ENCODE results near the gene DGKI.

The DGKI gene

DNA sequence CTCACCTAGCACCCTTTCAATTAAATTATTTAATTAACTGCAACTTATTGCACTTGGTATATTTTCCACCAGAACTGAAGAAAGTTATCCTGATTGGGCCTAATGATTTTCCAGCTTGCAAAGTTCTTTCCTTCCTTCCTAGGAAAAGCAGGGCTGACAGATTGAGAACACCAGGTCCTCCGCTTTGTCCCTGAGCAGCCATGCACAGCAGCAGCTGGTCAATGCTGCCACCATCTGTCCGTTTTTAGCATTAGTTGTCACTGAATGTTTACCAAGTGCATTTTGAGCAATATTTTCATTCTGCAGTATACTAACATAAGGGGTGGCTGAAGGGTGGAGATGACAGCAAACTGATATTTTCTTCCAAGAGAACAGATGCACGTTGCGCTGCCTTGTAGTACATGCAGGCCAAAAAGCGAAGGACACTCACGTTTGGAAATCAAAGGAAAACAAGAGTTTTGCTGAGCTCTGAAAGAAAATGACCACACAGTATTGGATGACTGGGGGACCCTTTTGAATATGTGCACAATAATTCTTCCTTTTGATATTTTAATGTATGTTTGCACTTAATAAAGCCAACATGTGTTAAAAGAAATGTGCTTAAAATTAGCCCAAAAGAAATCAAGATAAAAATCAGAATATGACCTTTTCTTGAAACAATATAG is 254.4 kb downstream of the DGKI start:
- no peak overlapping the region for H3K4me3 ChIP-seq (ENCODE audit: low read length)
- peak; percentile 77 for DNase-seq (ENCODE audit: low read depth)
- TF ChIP-seq, protein P1, sequence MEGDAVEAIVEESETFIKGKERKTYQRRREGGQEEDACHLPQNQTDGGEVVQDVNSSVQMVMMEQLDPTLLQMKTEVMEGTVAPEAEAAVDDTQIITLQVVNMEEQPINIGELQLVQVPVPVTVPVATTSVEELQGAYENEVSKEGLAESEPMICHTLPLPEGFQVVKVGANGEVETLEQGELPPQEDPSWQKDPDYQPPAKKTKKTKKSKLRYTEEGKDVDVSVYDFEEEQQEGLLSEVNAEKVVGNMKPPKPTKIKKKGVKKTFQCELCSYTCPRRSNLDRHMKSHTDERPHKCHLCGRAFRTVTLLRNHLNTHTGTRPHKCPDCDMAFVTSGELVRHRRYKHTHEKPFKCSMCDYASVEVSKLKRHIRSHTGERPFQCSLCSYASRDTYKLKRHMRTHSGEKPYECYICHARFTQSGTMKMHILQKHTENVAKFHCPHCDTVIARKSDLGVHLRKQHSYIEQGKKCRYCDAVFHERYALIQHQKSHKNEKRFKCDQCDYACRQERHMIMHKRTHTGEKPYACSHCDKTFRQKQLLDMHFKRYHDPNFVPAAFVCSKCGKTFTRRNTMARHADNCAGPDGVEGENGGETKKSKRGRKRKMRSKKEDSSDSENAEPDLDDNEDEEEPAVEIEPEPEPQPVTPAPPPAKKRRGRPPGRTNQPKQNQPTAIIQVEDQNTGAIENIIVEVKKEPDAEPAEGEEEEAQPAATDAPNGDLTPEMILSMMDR (conservative IDR thresholded peaks at IDR 0.05; ENCODE audit: low read length), result peak; percentile 97

DNA sequence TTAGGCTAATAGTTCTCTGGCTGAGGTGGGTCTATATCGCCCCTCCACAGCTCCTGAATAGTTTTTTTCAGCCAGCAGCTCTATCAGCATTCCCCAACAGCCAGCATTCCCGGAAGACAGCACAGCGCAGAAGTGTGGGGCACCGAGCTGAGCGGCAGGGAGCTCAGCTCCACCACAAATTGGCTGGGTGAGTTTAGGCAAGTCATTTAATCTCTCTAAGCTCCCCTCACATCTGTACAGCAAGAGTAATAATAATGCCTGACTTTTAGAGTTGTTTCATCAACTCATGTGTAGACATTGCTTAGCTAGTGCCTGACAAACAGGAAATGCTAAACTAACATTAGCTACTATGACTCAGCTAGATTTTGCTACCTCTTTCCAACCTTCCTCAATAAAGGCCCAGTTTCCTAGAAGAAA is 255.3 kb downstream of the DGKI start:
- no peak overlapping the region for H3K4me3 ChIP-seq (ENCODE audit: low read length)
- TF ChIP-seq, protein P1 (conservative IDR thresholded peaks at IDR 0.05; ENCODE audit: low read length), result no peak
- DNase-seq (ENCODE audit: low read depth), result peak; percentile 67

DNA sequence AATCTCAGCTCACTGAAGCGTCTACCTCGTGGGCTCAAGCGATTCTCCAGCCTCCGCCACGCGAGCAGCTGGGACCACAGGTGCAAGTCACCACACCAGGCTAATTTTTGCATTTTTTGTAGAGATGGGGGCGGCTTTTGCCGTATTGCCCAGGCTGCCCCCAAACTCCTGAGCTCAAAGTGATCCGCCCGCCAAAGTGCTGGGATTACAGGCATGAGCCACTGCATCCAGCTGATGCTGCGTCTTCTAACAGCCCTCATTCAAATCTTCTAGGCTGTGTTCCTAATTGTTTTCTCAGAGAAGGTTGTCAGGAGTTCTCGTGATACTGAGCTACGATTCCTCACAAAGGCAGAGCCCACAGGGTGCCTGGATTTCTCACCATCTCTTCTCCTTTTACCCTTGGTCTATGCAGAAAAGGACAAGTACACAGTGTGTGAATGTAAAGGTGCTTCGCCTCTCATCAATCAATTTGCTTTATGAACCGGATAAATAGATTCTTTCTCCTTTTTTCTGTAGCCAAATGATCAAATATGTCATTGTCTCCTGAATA is 255.9 kb downstream of the DGKI start:
- TF ChIP-seq, protein P1 (conservative IDR thresholded peaks at IDR 0.05; ENCODE audit: low read length), result no peak
- no peak for DNase-seq (ENCODE audit: low read depth)
- no peak overlapping the region for H3K4me3 ChIP-seq (ENCODE audit: low read length)

DNA sequence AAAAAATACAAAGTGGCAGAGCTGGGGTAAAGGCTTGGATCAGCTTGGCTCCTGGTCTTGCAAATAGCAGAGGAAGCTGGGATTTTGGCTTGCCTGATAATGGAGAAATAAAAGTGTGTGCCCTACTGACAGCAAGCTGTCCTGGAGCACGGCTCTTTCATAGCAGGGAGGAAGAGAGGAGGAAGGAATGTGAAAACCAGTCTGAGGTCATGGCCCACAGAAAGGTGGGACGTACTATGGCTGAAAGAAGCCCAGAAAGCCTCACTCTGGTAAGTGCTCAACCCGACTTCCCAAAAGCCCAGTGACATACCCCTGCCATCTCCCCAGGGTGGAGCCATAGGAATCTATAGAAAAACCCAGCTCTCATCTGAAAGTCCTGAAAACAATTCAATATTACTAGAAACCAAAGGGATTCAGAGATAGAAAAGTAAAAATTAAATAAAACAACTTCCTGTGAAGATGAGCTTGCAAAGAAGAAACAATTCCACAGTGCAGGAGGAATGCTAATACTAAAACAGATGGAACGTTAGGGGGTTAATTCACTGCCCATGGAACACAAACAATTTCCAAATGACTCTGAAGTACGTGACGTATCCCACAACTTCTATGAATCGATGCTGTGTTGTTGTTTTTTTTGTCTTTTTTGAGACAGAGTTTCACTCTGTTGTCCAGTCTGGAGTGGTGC is 256.6 kb downstream of the DGKI start:
- TF ChIP-seq, protein P1 (conservative IDR thresholded peaks at IDR 0.05; ENCODE audit: low read length), result no peak

DNA sequence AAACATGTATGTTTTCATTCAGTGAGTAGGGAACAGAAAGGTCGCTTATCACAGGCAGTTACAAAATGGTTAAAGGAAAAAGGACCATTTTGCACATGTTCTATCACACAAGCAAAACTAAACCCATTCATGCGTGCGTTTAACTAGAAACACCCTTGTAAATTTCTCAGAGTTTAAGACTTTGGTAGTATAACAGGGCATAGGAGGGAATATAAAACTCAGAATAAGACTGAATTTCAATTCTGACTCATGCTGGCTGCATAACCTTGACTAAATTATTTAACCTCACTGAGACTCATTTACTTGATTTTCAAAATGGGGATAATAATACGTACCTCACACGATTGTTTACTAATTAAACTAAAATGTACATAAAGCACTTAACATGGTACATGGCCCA is 259.4 kb downstream of the DGKI start:
- TF ChIP-seq, protein P1 (conservative IDR thresholded peaks at IDR 0.05; ENCODE audit: low read length), result no peak
- DNase-seq (ENCODE audit: low read depth), result no peak
- H3K4me3 ChIP-seq (ENCODE audit: low read length), result no peak overlapping the region

More for the DNA sequence above, 256.6 kb downstream of the DGKI start:
- no peak overlapping the region for H3K4me3 ChIP-seq (ENCODE audit: low read length)
- DNase-seq (ENCODE audit: low read depth), result no peak

DNA sequence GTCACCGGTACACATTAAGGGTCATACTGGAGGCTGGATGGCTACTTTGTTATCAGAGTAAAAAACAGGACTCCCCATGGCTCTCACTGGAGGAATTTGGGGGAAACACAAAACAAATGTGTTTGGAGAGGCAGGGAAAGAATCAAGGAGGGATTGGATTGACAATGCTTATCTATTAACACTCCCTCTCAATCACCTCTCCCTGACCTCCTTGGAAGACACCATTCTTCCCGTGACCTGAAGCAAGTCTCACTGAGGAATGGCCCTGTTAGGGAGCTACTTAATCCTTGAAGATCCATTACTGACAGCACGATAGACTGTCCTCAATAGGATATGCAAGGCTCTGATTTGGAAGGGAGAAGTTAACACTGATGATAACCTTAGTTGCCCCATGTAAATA is 261.2 kb downstream of the DGKI start:
- DNase-seq (ENCODE audit: low read depth), result no peak
- TF ChIP-seq, protein P1 (conservative IDR thresholded peaks at IDR 0.05; ENCODE audit: low read length), result no peak
- no peak overlapping the region for H3K4me3 ChIP-seq (ENCODE audit: low read length)

DNA sequence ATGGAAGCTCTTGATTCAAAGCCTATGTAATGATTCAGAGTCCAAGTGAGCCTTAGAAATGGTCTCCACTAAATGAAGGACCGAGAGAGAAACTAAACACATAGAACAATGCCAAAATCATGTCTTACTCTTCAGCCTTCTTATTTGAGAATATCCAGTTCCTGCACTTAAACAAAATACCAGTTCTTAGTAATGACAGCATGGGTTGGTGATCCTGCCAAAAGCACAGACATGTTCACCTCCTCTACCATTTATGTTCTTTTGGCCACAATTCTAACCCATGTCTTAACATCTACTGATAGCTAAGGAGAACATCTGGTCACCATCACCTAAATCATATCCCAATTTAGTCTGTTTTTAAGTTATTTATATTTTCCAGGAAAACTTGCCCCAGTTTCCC is 263.6 kb downstream of the DGKI start:
- no peak overlapping the region for H3K4me3 ChIP-seq (ENCODE audit: low read length)
- TF ChIP-seq, protein P1 (conservative IDR thresholded peaks at IDR 0.05; ENCODE audit: low read length), result no peak
- DNase-seq (ENCODE audit: low read depth), result no peak
